ENCODE results near the gene TSPAN18. TPM values are rescaled to one million over a fixed set of nuclear protein-coding genes. Genes with fewer than 3 reads are reported as not detected.

Gene TSPAN18
- total RNA-seq, 4 donors from 2014 or later, result 27.7 to 70.1 (median 50.2) TPM

- 61% methylated on average over 5 of the region's 5 CpGs for WGBS
- H3K4me3 ChIP-seq, result no peak overlapping the region
- no peak for DNase-seq (ENCODE audit: extremely low spot score)
- peaks cover 14 to 47% (median 41%) of the 10 kb centered on the region in 4 donors for H3K4me1 ChIP-seq
- peak overlapping the region in 2 of 4 donors; percentile 1 to 8 for H3K27ac ChIP-seq (replicated peaks in 1 of 4)
- no peaks in the 10 kb centered on the region for H3K36me3 ChIP-seq
- H3K27me3 ChIP-seq, result no peaks in the 10 kb centered on the region
- intact Hi-C loops (cut with DNase I), result no loop called here
- TF ChIP-seq CTCF (IDR thresholded peaks at IDR 0.05) (no peak), POLR2AphosphoS5 (IDR thresholded peaks at IDR 0.05) (no peak), POLR2A (IDR thresholded peaks at IDR 0.05; ENCODE audit: low read depth) (no peak), EP300 (IDR thresholded peaks at IDR 0.05) (no peak)
- no peaks in the 10 kb centered on the region for H3K9me3 ChIP-seq
Measured at GRCh38 chr11:44955015-44955738, 228.4 kb downstream of the TSPAN18 start.

- intact Hi-C loops (cut with DNase I), result no loop called here
- Histone ChIP-seq H3K36me3 (no peaks in the 10 kb centered on the region), H3K27me3 (no peaks in the 10 kb centered on the region), H3K27ac (replicated peaks in 1 of 4) (no peak overlapping the region), H3K4me1 (peaks cover 14 to 33% (median 31%) of the 10 kb centered on the region in 4 donors), H3K9me3 (no peaks in the 10 kb centered on the region), H3K4me3 (peak overlapping the region; percentile 4 to 27 (median 21))
- TF ChIP-seq POLR2AphosphoS5 (IDR thresholded peaks at IDR 0.05) (no peak), EP300 (IDR thresholded peaks at IDR 0.05) (no peak), POLR2A (IDR thresholded peaks at IDR 0.05; ENCODE audit: low read depth) (no peak), CTCF (IDR thresholded peaks at IDR 0.05) (no peak)
- no peak for DNase-seq (ENCODE audit: extremely low spot score)
- WGBS, result 44% methylated on average over 12 of the region's 35 CpGs
Measured at GRCh38 chr11:44957040-44957515, 230.3 kb downstream of the TSPAN18 start.

GRCh38 chr11:44957776-44958564 lies 231.2 kb downstream of the TSPAN18 start:
- Histone ChIP-seq H3K27ac (replicated peaks in 1 of 4) (no peak overlapping the region), H3K36me3 (no peaks in the 10 kb centered on the region), H3K4me3 (no peak overlapping the region), H3K27me3 (no peaks in the 10 kb centered on the region), H3K9me3 (no peaks in the 10 kb centered on the region), H3K4me1 (peaks cover 14 to 33% (median 31%) of the 10 kb centered on the region in 4 donors)
- no peak for DNase-seq (ENCODE audit: extremely low spot score)
- TF ChIP-seq POLR2AphosphoS5 (IDR thresholded peaks at IDR 0.05) (no peak), CTCF (IDR thresholded peaks at IDR 0.05) (no peak), EP300 (IDR thresholded peaks at IDR 0.05) (no peak), POLR2A (IDR thresholded peaks at IDR 0.05; ENCODE audit: low read depth) (no peak)
- WGBS, result 75% methylated on average over 8 of the region's 8 CpGs
- intact Hi-C loops (cut with DNase I), result no loop called here

- Histone ChIP-seq H3K4me3 (no peak overlapping the region), H3K27ac (replicated peaks in 1 of 4) (no peak overlapping the region), H3K9me3 (no peaks in the 10 kb centered on the region), H3K4me1 (peaks cover 12 to 32% (median 30%) of the 10 kb centered on the region in 4 donors), H3K36me3 (no peaks in the 10 kb centered on the region), H3K27me3 (no peaks in the 10 kb centered on the region)
- 100% methylated on average over 3 of the region's 3 CpGs for WGBS
- no peak for TF ChIP-seq EP300 (IDR thresholded peaks at IDR 0.05)
- no peak for TF ChIP-seq CTCF (IDR thresholded peaks at IDR 0.05)
- no peak for TF ChIP-seq POLR2AphosphoS5 (IDR thresholded peaks at IDR 0.05)
- no peak for TF ChIP-seq POLR2A (IDR thresholded peaks at IDR 0.05; ENCODE audit: low read depth)
- intact Hi-C loops (cut with DNase I), result no loop called here
- DNase-seq (ENCODE audit: extremely low spot score), result no peak
Measured at GRCh38 chr11:44959064-44959463, 232.3 kb downstream of the TSPAN18 start.
